Measurements from ENCODE around the gene RGPD8.

The RGPD8 gene

DNA sequence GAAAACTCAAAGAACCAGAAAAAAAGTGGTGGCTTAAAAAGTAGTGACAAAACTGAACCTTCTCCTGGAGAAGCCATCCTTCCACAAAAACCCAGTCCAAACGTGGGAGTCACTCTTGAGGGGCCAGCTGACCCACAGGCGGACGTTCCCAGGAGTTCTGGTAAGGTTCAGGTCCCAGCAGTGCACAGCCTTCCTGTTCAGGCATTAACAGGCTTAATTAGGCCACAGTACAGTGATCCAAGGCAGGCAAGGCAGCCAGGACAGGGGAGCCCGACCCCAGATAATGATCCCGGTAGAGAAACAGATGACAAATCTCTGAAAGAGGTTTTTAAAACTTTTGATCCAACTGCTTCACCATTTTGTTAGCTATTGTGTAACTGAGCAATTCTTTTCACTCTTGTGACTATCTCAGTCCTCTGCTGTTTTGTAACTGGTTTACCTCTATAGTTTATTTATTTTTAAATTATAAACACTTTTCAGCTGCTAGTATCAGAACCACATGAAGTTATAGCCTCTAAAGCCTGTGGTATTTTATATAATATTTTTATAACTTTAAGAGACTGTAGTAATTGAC is 101.2 kb downstream of the RGPD8 start:
- H3K4me3 ChIP-seq (ENCODE audit: low read length in 2 of 2), result no peak overlapping the region
- no peak overlapping the region for H3K27ac ChIP-seq (ENCODE audit: low read depth in 2 of 2, low read length in 2 of 2)
- H3K36me3 ChIP-seq (ENCODE audit: control insufficient read depth in 2 of 2, insufficient read depth in 2 of 2, low read length in 2 of 2), result peaks cover 0 to 10% of the 10 kb centered on the region in 2 donors
- no peaks in the 10 kb centered on the region for H3K4me1 ChIP-seq (ENCODE audit: control insufficient read depth in 2 of 2, insufficient read depth in 2 of 2, low read length in 2 of 2)
- H3K9me3 ChIP-seq (ENCODE audit: control insufficient read depth in 2 of 2, low read length in 2 of 2), result no peaks in the 10 kb centered on the region
- no peak overlapping the region for H3K9ac ChIP-seq (ENCODE audit: low read depth in 1 of 2, low read length in 2 of 2)
- H3K27me3 ChIP-seq (ENCODE audit: control insufficient read depth in 2 of 2, insufficient read depth in 2 of 2, low read length in 2 of 2), result no peaks in the 10 kb centered on the region

DNA sequence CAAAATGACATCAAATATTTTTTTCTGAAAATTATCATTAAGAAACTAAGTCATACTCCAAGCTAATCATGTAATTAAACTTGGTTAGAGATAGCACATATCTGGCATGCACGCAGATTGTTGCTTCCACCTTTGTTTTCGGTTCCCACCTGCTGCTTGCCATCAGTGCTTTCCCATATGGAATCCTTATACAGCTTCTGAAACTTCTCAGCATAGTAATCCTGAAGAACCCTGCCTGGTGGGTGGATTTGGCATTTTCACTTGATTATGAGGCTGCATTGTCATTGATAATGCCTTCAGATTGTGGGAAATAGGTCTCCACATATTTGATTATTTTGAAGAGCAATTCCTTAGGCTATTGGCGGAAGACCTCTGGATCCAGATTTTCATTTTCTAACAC is 110.5 kb downstream of the RGPD8 start:
- Histone ChIP-seq H3K9me3 (ENCODE audit: control insufficient read depth in 2 of 2, low read length in 2 of 2) (no peaks in the 10 kb centered on the region), H3K36me3 (ENCODE audit: control insufficient read depth in 2 of 2, insufficient read depth in 2 of 2, low read length in 2 of 2) (peaks cover 0 to 7% of the 10 kb centered on the region in 2 donors), H3K27me3 (ENCODE audit: control insufficient read depth in 2 of 2, insufficient read depth in 2 of 2, low read length in 2 of 2) (no peaks in the 10 kb centered on the region), H3K9ac (ENCODE audit: low read depth in 1 of 2, low read length in 2 of 2) (no peak overlapping the region), H3K4me3 (ENCODE audit: low read length in 2 of 2) (no peak overlapping the region), H3K4me1 (ENCODE audit: control insufficient read depth in 2 of 2, insufficient read depth in 2 of 2, low read length in 2 of 2) (no peaks in the 10 kb centered on the region), H3K27ac (ENCODE audit: low read depth in 2 of 2, low read length in 2 of 2) (no peak overlapping the region)

DNA sequence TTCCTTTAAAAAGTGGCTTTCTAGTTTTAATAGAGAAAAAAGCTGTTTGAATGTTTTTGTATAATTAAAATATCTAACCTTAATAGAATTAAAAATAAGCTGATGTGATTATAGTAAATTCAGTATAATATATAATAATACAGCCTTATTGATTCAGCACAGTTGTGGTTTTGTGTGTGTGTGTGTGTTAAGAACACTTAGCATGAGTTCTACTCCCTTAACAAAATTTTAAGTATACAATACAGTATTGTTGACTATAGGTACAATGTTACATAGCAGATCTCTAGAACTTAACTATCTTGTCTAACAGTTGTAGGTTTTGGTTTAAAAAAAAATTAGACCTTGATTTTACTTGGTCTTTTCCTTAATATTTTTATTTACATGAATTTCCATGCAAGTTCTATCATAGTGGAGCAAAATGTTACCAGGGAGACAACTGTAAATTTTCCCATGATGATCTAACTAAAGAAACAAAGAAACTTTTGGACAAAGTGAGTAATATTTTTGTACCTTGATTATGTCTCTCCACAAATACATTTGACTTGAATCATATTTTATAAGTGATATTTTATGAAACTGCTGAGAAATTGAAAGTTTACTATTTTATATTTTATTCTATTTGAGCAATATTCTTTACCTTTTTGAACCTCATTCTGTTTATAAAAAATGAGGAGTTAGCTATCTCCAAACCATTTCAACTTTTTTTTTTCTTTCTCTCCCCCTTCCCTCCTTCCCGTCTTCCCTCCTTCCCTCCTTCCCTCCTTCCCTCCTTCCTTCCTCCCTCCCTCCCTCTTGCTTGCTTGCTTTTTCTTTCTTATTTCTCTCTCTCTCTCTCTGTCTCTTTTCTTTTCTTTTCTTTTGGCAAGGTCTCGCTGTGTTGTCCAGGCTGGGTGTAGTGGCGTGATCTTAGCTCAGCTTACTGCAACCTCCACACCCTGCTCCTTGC is 111.8 kb downstream of the RGPD8 start:
- no peaks in the 10 kb centered on the region for H3K27me3 ChIP-seq (ENCODE audit: control insufficient read depth in 2 of 2, insufficient read depth in 2 of 2, low read length in 2 of 2)
- no peak overlapping the region for H3K9ac ChIP-seq (ENCODE audit: low read depth in 1 of 2, low read length in 2 of 2)
- no peaks in the 10 kb centered on the region for H3K9me3 ChIP-seq (ENCODE audit: control insufficient read depth in 2 of 2, low read length in 2 of 2)
- H3K27ac ChIP-seq (ENCODE audit: low read depth in 2 of 2, low read length in 2 of 2), result no peak overlapping the region
- H3K4me1 ChIP-seq (ENCODE audit: control insufficient read depth in 2 of 2, insufficient read depth in 2 of 2, low read length in 2 of 2), result no peaks in the 10 kb centered on the region
- peaks cover 0 to 7% of the 10 kb centered on the region in 2 donors for H3K36me3 ChIP-seq (ENCODE audit: control insufficient read depth in 2 of 2, insufficient read depth in 2 of 2, low read length in 2 of 2)
- no peak overlapping the region for H3K4me3 ChIP-seq (ENCODE audit: low read length in 2 of 2)
